VCaP (cell line): Measurements from ENCODE around the gene KDM4B.

Experiments
- H3K27ac ChIP-seq: fragments of 450-650 bp; 2 replicates; pipeline ENCODE4 v1.5.1; 2017
- CTCF ChIP-seq: fragments of 450-650 bp; conservative IDR thresholded peaks from 2 replicates; pipeline ENCODE4 v1.5.1; 2017; ENCODE audit warnings: mild to moderate bottlenecking, moderate library complexity

KDM4B gene

GRCh38 chr19:5102520-5102919 is 133.6 kb downstream of the KDM4B start:
- H3K27ac ChIP-seq = peak overlapping the region; percentile 69
- no peak for TF ChIP-seq CTCF

GRCh38 chr19:5103061-5103701 is 134.3 kb downstream of the KDM4B start:
- no peak for TF ChIP-seq CTCF
- H3K27ac ChIP-seq = peak overlapping the region; percentile 69

GRCh38 chr19:5103812-5104410 is 135.0 kb downstream of the KDM4B start:
- TF ChIP-seq CTCF = no peak
- H3K27ac ChIP-seq = peak overlapping the region; percentile 69

GRCh38 chr19:5104871-5105351 is 136.0 kb downstream of the KDM4B start:
- TF ChIP-seq CTCF = no peak
- no peak overlapping the region for H3K27ac ChIP-seq

GRCh38 chr19:5106191-5106726 is 137.3 kb downstream of the KDM4B start:
- H3K27ac ChIP-seq = no peak overlapping the region
- no peak for TF ChIP-seq CTCF

GRCh38 chr19:5106971-5107370 is 138.1 kb downstream of the KDM4B start:
- no peak overlapping the region for H3K27ac ChIP-seq
- no peak for TF ChIP-seq CTCF

- no peak for TF ChIP-seq CTCF
- H3K27ac ChIP-seq = no peak overlapping the region
Measured at GRCh38 chr19:5107432-5108122, 138.7 kb downstream of the KDM4B start.
